Hindlimb muscle (tissue), 1 donor: ENCODE measurements around the gene TMEM229B. TPM values are rescaled to one million over a fixed set of nuclear protein-coding genes. Genes with fewer than 3 reads are reported as not detected.

ENCODE experiments used
- DNase-seq: peaks from one replicate; pipeline ENCODE4 v3.0.0-alpha.2; 2013
- polyA plus RNA-seq: library from polyadenylated mRNA; unstranded; fragments of 120-200 nt; gene quantifications from one replicate; pipeline ENCODE4 v1.2.1, GENCODE V29; 2013; ENCODE audit not compliant: insufficient read length

The TMEM229B gene
- polyA plus RNA-seq, 1 donor = 0.31 TPM

GRCh38 chr14:67514650-67515385, 26.3 kb upstream of the TMEM229B start:
- DNase-seq = peak; percentile 40

- peak; percentile 58 for DNase-seq
These were observed 25.7 kb upstream of the TMEM229B start for GRCh38 chr14:67514203-67514607.

- DNase-seq = no peak
These were observed 25.1 kb upstream of the TMEM229B start for GRCh38 chr14:67513631-67514108.

- DNase-seq = no peak
These were observed 24.2 kb upstream of the TMEM229B start for GRCh38 chr14:67512463-67513310.

DNA sequence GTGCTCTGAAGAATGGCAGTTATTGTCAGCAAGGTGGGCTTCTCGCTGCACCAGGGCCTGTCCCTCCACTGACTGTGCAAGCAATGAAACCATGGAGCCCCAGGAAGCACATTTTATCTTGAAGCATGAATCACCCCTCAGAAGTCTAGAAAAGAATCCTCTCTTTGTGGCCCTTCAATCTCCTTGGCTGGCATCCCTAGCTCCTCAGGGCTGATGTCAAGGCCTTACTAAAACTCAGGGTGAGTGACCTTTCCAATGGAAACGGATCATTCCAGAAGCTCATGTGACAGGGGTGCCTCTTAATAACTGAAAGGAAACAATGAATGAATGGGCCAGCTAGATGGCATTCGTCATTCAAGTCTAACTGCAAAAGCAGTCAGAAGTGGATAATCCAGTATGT, 22.3 kb upstream of the TMEM229B start:
- DNase-seq = no peak

DNA sequence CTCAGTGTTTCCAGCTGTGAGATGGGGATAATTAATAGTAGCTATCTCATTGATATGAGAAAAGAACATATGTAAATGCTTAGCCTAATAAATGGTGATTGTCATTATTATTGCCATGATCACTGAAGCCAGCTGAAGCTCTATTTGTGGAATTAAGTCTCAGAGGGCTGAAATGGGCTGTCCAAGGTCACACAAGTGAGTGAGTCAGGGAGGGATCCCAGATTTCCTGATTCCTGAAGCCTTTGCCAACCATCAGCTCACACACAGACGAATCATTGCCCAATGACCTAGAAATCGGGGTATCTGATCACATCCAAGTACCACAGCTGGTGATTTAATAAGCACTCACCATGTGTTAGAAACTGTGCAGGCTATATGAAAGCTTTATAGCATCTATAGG, 21.6 kb upstream of the TMEM229B start:
- no peak for DNase-seq

GRCh38 chr14:67508956-67509355, 20.4 kb upstream of the TMEM229B start:
- no peak for DNase-seq

DNA sequence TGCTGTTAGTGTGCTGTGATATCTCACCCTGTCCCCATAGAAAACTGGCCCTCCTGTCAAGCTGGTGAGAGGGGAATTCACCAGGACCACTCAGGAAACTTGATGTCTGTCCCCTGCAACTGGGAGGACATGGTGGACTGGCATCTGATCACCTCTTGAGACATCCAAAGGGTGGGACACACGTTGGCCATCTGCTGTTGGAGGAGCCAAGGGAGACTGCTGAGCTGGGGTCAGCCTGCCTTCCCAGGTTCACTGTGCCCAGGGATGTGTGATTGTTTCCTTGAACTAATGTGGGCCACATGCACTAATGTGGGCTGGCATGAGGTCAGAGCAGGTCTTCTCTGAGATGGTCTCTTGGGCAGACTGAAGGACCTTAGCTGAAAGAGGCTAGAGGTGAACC, 16.7 kb upstream of the TMEM229B start:
- no peak for DNase-seq

- no peak for DNase-seq
These were observed 14.8 kb upstream of the TMEM229B start for GRCh38 chr14:67503331-67503730.

DNA sequence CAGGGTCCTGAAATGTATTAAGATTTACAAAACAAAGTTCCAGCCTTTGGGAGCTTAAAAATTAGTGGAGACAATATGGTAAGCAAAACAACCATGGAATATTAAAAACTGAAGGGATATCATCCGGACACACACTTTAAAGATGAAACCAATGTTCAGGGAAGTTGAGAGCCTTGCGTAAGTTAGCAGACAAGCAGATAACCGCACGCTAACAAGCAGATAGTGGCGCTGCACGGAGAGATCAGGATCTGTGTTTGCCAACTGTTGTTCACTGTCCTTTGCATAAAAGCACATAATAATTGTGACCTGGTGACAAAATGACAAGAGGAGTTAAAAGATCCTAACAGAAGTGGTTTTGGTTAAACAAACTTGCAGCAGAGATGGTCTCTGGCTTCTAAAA, 14.3 kb upstream of the TMEM229B start:
- DNase-seq = no peak

DNA sequence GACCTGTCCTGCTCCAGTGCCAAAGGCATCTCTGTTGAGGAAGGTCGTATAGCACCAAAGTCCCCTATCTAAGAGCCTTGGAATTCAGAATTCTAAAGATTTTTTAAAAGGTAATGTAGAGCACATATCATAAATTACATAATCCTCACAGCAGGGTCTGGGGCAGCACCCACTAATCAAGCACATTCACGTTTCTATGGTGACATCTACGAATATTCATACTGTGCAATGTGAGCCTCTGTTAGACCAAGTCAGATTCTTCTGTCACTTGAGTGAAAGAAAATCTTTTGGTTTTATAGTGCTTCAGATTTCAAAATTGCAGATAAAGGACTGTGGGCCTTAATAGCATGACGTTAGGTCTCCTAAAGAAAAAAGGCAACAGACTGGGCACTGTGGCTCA, 13.1 kb upstream of the TMEM229B start:
- no peak for DNase-seq

DNA sequence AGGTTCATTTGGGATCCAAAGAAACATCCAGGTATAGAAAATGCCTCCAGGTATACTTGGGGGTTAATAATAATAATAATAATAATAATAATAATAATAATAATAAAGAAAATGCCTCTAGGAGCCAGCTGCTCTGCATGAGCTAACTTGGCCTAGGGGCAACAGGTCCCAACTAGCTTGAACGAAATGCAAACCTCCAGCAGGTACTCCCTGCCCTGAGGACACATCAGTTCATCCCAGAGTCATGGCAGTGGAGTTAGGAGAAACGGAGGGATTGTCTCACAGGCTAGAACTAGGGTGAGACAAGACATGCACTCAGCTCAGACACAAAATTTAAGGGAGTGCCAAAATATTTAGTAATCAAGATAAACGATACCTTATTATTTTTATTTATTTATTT, 12.5 kb upstream of the TMEM229B start:
- no peak for DNase-seq

DNA sequence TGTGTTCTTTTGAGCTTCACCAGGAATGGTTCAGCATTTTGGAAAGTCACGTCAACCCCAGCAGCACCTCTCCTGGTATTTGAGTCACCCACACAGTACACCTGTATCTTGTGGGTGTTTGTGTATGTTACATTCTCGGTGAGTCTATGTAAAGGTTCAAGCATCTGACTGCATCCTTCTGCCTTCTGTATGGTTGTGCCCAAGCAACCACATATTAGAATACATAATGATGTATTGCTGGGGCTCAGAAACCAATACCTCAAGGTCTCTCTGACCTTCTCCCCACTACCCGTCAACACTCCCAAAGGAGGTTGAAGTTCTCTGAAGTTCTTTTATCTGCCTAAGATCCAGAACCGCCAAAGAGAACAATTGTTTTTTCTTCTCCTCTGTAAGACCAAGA, 9.2 kb upstream of the TMEM229B start:
- no peak for DNase-seq

DNA sequence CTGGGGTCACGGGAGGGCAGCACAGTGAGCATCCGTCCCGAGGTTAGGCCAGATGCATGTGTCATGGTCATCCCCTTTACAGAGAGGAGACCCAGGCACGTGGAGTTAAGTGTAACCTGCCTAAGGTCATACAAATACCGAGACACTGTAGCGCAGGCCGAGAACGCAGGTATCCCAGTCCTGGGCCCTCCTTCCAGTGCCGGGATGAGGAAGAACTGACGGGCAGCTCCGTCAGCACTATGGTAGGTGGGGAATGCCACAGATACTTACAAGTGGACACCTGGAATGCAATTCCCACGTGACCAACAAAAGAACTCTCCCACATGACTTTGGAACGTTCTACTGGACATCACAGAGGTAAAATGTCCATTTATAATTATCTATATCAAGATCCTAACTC, 8.7 kb upstream of the TMEM229B start:
- DNase-seq = no peak

- DNase-seq = no peak
These were observed 7.3 kb upstream of the TMEM229B start for GRCh38 chr14:67495827-67496226.

GRCh38 chr14:67493092-67493717, 4.7 kb upstream of the TMEM229B start:
- DNase-seq = no peak

DNA sequence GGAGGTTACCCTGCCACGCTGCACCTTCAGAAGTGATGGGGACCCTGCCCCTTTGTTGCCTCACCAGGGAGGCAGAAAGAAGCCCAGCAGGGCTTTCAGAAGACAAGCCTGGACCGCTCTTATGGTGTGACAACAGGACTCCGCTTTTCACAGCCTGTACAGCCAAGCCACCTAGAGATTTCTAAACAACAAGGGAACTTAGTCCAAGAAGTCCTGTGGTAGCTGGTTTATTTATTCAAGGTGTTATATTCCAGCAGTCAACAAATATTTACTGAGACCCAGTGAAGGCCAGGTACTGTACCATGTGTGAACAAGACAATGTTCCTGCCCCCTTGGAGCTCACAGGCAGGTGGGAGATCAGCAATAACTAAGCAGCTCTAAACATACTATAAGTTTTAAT, 4.0 kb upstream of the TMEM229B start:
- no peak for DNase-seq

DNA sequence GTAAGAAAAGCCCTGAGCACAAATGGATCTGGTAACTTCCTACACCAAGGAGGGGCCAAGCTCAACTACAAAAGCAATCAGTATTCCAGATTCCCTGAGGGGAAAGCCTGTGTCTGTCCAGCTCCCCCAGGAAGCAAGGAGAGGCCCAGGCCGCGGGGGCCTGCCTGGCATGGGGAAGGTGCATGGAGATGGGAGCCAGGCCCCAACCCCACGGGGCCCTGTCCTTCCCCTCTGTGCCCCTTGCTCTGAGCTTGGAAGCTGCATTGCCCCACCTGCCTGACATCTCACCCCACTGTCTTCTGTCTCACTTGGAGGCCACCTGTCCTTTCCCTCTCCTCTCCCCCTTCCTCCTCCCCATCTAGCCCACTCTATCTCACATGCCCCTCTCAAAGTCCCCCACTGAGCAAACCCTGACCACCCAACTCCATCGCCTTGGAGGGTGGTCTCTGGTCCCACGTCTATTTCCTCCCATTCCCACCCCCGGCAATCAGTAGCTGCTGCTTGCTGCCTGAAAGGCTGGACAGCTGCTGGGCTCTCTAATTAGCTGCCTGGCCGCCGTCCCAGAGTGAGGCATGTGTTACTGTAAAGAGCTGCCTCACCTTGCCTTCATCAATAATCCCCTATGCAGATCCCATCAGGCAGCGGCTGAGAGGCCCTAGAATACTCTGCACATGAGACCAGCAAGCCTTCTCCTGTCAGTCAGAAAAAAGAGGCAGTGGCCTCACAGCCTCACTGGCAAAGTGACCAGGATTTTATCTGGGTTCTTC, 3.4 kb upstream of the TMEM229B start:
- no peak for DNase-seq

DNA sequence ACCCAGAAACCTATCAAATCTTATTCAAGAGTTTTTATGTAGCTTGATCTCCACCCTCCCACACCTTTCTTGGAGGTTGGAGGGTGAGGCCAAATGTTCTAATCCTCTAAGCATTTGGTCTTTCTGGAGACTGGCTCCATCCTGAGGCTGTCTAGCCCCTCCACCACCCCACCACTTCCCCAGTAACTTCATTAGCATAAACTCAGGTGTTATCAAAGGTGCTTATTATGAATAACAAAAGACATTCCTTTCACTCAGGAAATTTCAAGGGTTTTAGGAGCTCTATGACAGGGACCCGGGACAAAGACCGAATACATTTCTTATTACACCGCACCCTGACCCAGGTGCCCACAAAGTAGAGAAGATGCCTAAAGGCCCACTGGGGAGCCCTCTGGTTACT, 2.8 kb upstream of the TMEM229B start:
- no peak for DNase-seq

DNA sequence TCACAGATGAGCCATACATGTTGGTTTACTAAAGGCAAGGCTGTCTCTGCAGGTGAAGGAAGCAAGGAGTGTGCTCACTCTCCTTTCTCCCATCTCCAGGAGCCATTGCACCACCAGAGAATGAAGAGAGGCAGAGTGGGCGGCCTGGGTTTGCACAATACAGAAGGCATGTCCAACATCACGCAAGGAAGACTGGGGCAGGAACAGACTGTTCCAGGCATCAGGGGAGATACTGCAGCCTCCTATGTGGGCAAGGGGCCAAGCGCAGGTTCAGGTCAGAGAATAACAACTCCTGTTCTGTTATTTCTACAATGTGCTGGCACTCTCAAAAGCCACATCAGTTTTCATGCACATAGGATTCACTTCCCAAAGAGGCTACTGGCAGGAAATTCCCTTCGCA, 1.7 kb upstream of the TMEM229B start:
- DNase-seq = no peak

DNA sequence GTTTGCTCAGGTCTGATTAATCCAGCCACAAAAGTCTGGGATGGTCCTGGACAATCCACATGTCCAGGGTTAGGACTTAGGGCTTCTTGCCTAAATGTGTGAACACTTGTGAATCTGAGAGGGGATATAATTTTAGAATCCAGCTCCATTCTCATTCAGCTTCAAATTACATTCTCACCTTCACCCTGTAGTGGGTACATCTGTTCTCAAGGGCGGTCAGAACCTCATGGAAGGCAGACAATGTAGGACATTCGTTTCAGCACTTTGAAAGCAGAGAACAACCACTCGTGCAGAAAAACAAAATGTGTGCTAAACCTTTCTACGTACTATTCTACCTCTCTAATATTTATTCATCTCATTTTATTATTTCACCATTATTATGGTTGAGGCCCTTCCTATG, 1.2 kb downstream of the TMEM229B start:
- DNase-seq = no peak

DNA sequence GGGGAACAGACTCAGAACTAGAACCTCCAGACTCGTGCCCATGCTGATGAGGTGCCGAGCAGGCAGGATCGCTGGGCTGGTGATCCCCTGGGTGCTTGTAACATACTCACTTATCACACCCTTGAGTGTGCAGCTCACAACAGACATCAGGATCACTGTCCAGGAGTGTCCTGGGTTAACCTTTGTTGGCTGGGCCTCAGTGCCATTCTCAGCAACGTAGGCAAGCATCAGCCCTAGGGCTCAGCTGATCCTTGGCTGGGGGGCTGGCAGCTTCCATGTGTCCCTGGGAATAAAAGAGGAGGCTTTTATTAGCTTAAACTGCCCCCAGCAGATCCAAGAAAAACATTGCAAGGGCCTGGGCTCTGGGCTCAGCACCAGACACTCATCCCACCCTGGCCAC, 1.6 kb downstream of the TMEM229B start:
- DNase-seq = no peak
